Endodermal cell (in vitro differentiated cells): Measurements from ENCODE around the gene OR7D2. TPM values are rescaled to one million over a fixed set of nuclear protein-coding genes. Genes with fewer than 3 reads are reported as not detected.

Experiments
- DNase-seq: peaks from one replicate; pipeline ENCODE4 v3.0.0-alpha.2; 2017
- H3K27ac ChIP-seq: 2 replicates; pipeline ENCODE4 v1.5.1; 2013; ENCODE audit warnings: mild to moderate bottlenecking, low read depth, low read length, moderate library complexity
- H3K27me3 ChIP-seq: 2 replicates; pipeline ENCODE4 v1.6.1; 2013; ENCODE audit warnings: mild to moderate bottlenecking, low read length, moderate library complexity; ENCODE audit not compliant: insufficient read depth, control insufficient read depth, poor library complexity, severe bottlenecking
- H3K36me3 ChIP-seq: 2 replicates; pipeline ENCODE4 v1.7.0; 2013; ENCODE audit warnings: mild to moderate bottlenecking, low read length, moderate library complexity; ENCODE audit not compliant: control insufficient read depth, insufficient read depth
- H3K4me1 ChIP-seq: one replicate; pipeline ENCODE4 v1.7.0; 2013; ENCODE audit warnings: low read length; ENCODE audit not compliant: control insufficient read depth, insufficient read depth
- H3K4me3 ChIP-seq: 2 replicates; pipeline ENCODE4 v1.5.1; 2013; ENCODE audit warnings: mild to moderate bottlenecking, low read length, moderate library complexity
- H3K9ac ChIP-seq: 2 replicates; pipeline ENCODE4 v1.6.1; 2013; ENCODE audit warnings: mild to moderate bottlenecking, low read length, moderate library complexity; ENCODE audit not compliant: poor library complexity, severe bottlenecking; ENCODE audit errors: extremely low read depth
- H3K9me3 ChIP-seq: 2 replicates; pipeline ENCODE4 v1.6.1; 2013; ENCODE audit warnings: mild to moderate bottlenecking, low read length, moderate library complexity; ENCODE audit not compliant: control insufficient read depth
- H3K27ac Mint-ChIP-seq: 2 replicates; pipeline ENCODE4 v1.8.0; 2020; ENCODE audit warnings: mixed read lengths
- H3K27me3 Mint-ChIP-seq: 2 replicates; pipeline ENCODE4 v1.8.0; 2021; ENCODE audit warnings: mild to moderate bottlenecking, mixed read lengths; ENCODE audit not compliant: insufficient read depth
- H3K36me3 Mint-ChIP-seq: 2 replicates; pipeline ENCODE4 v1.8.0; 2020; ENCODE audit warnings: low read depth, mixed read lengths
- H3K4me1 Mint-ChIP-seq: 2 replicates; pipeline ENCODE4 v1.8.0; 2020; ENCODE audit warnings: mixed read lengths
- H3K4me3 Mint-ChIP-seq: 2 replicates; pipeline ENCODE4 v1.8.0; 2020; ENCODE audit warnings: mild to moderate bottlenecking, moderate library complexity, mixed read lengths
- H3K9me3 Mint-ChIP-seq: 2 replicates; pipeline ENCODE4 v1.8.0; 2020; ENCODE audit warnings: mild to moderate bottlenecking, mixed read lengths
- CTCF ChIP-seq: fragments of 200-600 bp; sonication (generic); conservative IDR thresholded peaks from 2 replicates; pipeline ENCODE4 v1.5.0; 2021; ENCODE audit warnings: antibody characterized with exemption, mild to moderate bottlenecking
- WGBS, 2 experiments: methylation state at CpG; one replicate each; pipeline versions ENCODE4 v1.1.5 to v1.1.7; 2013; ENCODE audit warnings: missing lambda C conversion rate in 2 of 2, mixed read lengths in 1 of 2; ENCODE audit not compliant: insufficient coverage in 1 of 2, insufficient read length in 1 of 2; 5-methylcytosine and 5-hydroxymethylcytosine counted together
- long read RNA-seq, 4 experiments: library from polyadenylated mRNA in 2 of 4; library from RNA in 1 of 4; library from capped mRNA in 1 of 4; stranded (forward) in 3 of 4; unstranded in 1 of 4; transcript quantifications; one replicate each; pipeline ENCODE4 v2.0.0, GENCODE V29; 2020 to 2021; ENCODE audit warnings: inconsistent platforms in 1 of 4
- polyA plus RNA-seq, 2 experiments: library from polyadenylated mRNA; stranded (reverse); fragments of 50-300 nt; gene quantifications; one replicate each; pipeline ENCODE4 v1.2.3, GENCODE V29; 2013
- total RNA-seq, 2 donors: library from RNA; stranded (reverse); fragmentation: NEBNext Ultra II Directional in 1 of 2; extraction: Animal tissue kit (Norgen Biotek cat#: 25700) in 1 of 2; gene quantifications; 2 replicates in 1 of 2; 3 replicates in 1 of 2; pipeline ENCODE4 v1.2.1, GENCODE V29; 2021

Gene OR7D2
- under 1 TPM; 0.31 to 0.40 TPM for total RNA-seq
- 0.14 TPM for polyA plus RNA-seq (2013, experiment 1 of 2)
- polyA plus RNA-seq (2013, experiment 2 of 2): not detected
- long read RNA-seq, experiment 1: 0 reads
- long read RNA-seq, experiment 2: 0 reads
- long read RNA-seq, experiment 3: 0 reads
- long read RNA-seq, experiment 4: 0 reads

GRCh38 chr19:9178901-9179300 is at the start of gene OR7D2:
OR7D2 (plus strand) TSS chr19:9178979; CDS start chr19:9185782, 6,803 bp downstream.
- Histone ChIP-seq H3K9me3 (peaks cover 28% of the 10 kb centered on the region), H3K4me1 (no peaks in the 10 kb centered on the region), H3K27ac (no peak within 1 kb of the TSS), H3K27me3 (no peaks in the 10 kb centered on the region), H3K4me3 (no peak within 1 kb of the TSS), H3K36me3 (no peaks in the 10 kb centered on the region), H3K9ac (no peak within 1 kb of the TSS)
- 51 to 55% methylated on average over 3 to 4 of the region's 4 CpGs for WGBS, 2 experiments
- no peak for TF ChIP-seq CTCF
- no peak within 1 kb of the TSS for H3K27ac Mint-ChIP-seq
- H3K9me3 Mint-ChIP-seq: peaks cover 27% of the 10 kb centered on the region
- H3K4me1 Mint-ChIP-seq: no peaks in the 10 kb centered on the region
- peaks cover 10% of the 10 kb centered on the region for H3K36me3 Mint-ChIP-seq
- DNase-seq: no peak
- no peaks in the 10 kb centered on the region for H3K27me3 Mint-ChIP-seq
- no peak within 1 kb of the TSS for H3K4me3 Mint-ChIP-seq

- no peak for DNase-seq
- H3K9me3 ChIP-seq: peaks cover 16% of the 10 kb centered on the region
- Mint-ChIP-seq H3K36me3 (no peaks in the 10 kb centered on the region), H3K27me3 (peaks cover 2% of the 10 kb centered on the region), H3K4me1 (no peaks in the 10 kb centered on the region), H3K4me3 (no peak overlapping the region), H3K9me3 (peaks cover 40% of the 10 kb centered on the region), H3K27ac (no peak overlapping the region)
- no peak overlapping the region for H3K9ac ChIP-seq
- H3K27me3 ChIP-seq: no peaks in the 10 kb centered on the region
- TF ChIP-seq CTCF: no peak
- no peaks in the 10 kb centered on the region for H3K4me1 ChIP-seq
- no peak overlapping the region for H3K27ac ChIP-seq
- no peak overlapping the region for H3K4me3 ChIP-seq
- no peaks in the 10 kb centered on the region for H3K36me3 ChIP-seq
- 80 to 100% methylated on average over 1 of the region's 1 CpG for WGBS, 2 experiments
Observed at GRCh38 chr19:9130965-9131364, 47.8 kb upstream of the OR7D2 start.

- H3K27ac Mint-ChIP-seq: no peak overlapping the region
Observed at GRCh38 chr19:9132422-9132821, 46.4 kb upstream of the OR7D2 start.

More at GRCh38 chr19:9132422-9132821, 46.4 kb upstream of the OR7D2 start:
- no peak for TF ChIP-seq CTCF
- H3K4me1 Mint-ChIP-seq: no peaks in the 10 kb centered on the region
- Histone ChIP-seq H3K27me3 (no peaks in the 10 kb centered on the region), H3K4me1 (no peaks in the 10 kb centered on the region), H3K9me3 (peaks cover 10% of the 10 kb centered on the region), H3K9ac (no peak overlapping the region), H3K36me3 (no peaks in the 10 kb centered on the region), H3K4me3 (no peak overlapping the region), H3K27ac (no peak overlapping the region)
- peaks cover 27% of the 10 kb centered on the region for H3K9me3 Mint-ChIP-seq
- DNase-seq: no peak
- 72 to 84% methylated on average over 4 to 5 of the region's 5 CpGs for WGBS, 2 experiments
- no peak overlapping the region for H3K4me3 Mint-ChIP-seq
- H3K27me3 Mint-ChIP-seq: peaks cover 2% of the 10 kb centered on the region
- H3K36me3 Mint-ChIP-seq: no peaks in the 10 kb centered on the region
